Mesenchymal stem cell (in vitro differentiated cells and primary cell): Measurements from ENCODE around the gene CEP97. TPM values are rescaled to one million over a fixed set of nuclear protein-coding genes. Genes with fewer than 3 reads are reported as not detected.

ENCODE experiments used
- DNase-seq: peaks from one replicate; pipeline ENCODE4 v3.0.0-alpha.2; 2013
- H2AFZ ChIP-seq: one replicate; pipeline ENCODE4 v1.6.1; 2013; ENCODE audit warnings: low read depth, mild to moderate bottlenecking, control low read depth, inconsistent platforms, low read length, moderate library complexity
- H2AK5ac ChIP-seq: 2 replicates; pipeline ENCODE4 v1.6.1; 2013; ENCODE audit warnings: low read length, moderate library complexity, mild to moderate bottlenecking, inconsistent platforms; ENCODE audit not compliant: severe bottlenecking
- H2BK120ac ChIP-seq: one replicate; pipeline ENCODE4 v1.6.1; 2013; ENCODE audit warnings: low read depth, mild to moderate bottlenecking, inconsistent platforms, low read length, moderate library complexity
- H2BK12ac ChIP-seq, 2 experiments: one replicate each; pipeline ENCODE4 v1.6.1; 2013; ENCODE audit warnings: inconsistent platforms in 2 of 2, low read length in 2 of 2, mild to moderate bottlenecking in 2 of 2, moderate library complexity in 2 of 2, control low read depth in 1 of 2
- H2BK15ac ChIP-seq: one replicate; pipeline ENCODE4 v1.6.1; 2013; ENCODE audit warnings: mild to moderate bottlenecking, low read depth, inconsistent platforms; ENCODE audit not compliant: poor library complexity, severe bottlenecking
- H2BK5ac ChIP-seq: 2 replicates; pipeline ENCODE4 v1.6.1; 2013; ENCODE audit warnings: low read depth, mild to moderate bottlenecking, low read length, control low read depth, inconsistent platforms; ENCODE audit not compliant: poor library complexity, severe bottlenecking
- H3K14ac ChIP-seq, 2 experiments: one replicate each; pipeline ENCODE4 v1.6.1; 2013; ENCODE audit warnings: inconsistent platforms in 2 of 2, low read length in 2 of 2, control low read depth in 1 of 2, mild to moderate bottlenecking in 1 of 2, moderate library complexity in 1 of 2
- H3K18ac ChIP-seq, 2 experiments: one replicate each; pipeline ENCODE4 v1.6.1; 2013; ENCODE audit warnings: inconsistent platforms in 2 of 2, low read length in 2 of 2, control low read depth in 1 of 2, low read depth in 1 of 2, mild to moderate bottlenecking in 1 of 2
- H3K23ac ChIP-seq, 2 experiments: one replicate each; pipeline ENCODE4 v1.6.1; 2013; ENCODE audit warnings: inconsistent platforms in 2 of 2, low read length in 2 of 2, mild to moderate bottlenecking in 2 of 2, moderate library complexity in 2 of 2, control low read depth in 1 of 2
- H3K27ac ChIP-seq: 2 replicates; pipeline ENCODE4 v1.5.1; 2013; ENCODE audit warnings: mild to moderate bottlenecking, moderate library complexity, low read length, control low read depth, inconsistent platforms; ENCODE audit not compliant: poor library complexity, severe bottlenecking
- H3K27me3 ChIP-seq, 2 experiments: 2 replicates each; pipeline versions ENCODE4 v1.6.1 to v1.7.0; 2013; ENCODE audit warnings: low read length in 2 of 2, mild to moderate bottlenecking in 2 of 2, moderate library complexity in 2 of 2, control low read depth in 1 of 2, inconsistent platforms in 1 of 2; ENCODE audit not compliant: control insufficient read depth in 1 of 2, insufficient read depth in 1 of 2
- H3K36me3 ChIP-seq, 2 experiments: 2 replicates each; pipeline versions ENCODE4 v1.6.1 to v1.7.0; 2013; ENCODE audit warnings: low read length in 2 of 2, control low read depth in 1 of 2, inconsistent platforms in 1 of 2, low read depth in 1 of 2, mild to moderate bottlenecking in 1 of 2; ENCODE audit not compliant: insufficient read depth in 2 of 2, control insufficient read depth in 1 of 2
- H3K4ac ChIP-seq, 2 experiments: one replicate each; pipeline ENCODE4 v1.6.1; 2013; ENCODE audit warnings: inconsistent platforms in 2 of 2, low read length in 2 of 2, mild to moderate bottlenecking in 2 of 2, moderate library complexity in 2 of 2, control low read depth in 1 of 2, low read depth in 1 of 2
- H3K4me1 ChIP-seq: 2 replicates; pipeline ENCODE4 v1.6.1; 2013; ENCODE audit warnings: low read depth, low read length, control low read depth; ENCODE audit not compliant: control insufficient read depth, insufficient read depth
- H3K4me2 ChIP-seq: 2 replicates; pipeline ENCODE4 v1.6.1; 2013; ENCODE audit warnings: low read length, mild to moderate bottlenecking, inconsistent platforms; ENCODE audit not compliant: poor library complexity, severe bottlenecking
- H3K4me3 ChIP-seq, 2 experiments: 2 replicates each; pipeline versions ENCODE4 v1.5.1 to v1.7.0; 2013; ENCODE audit warnings: low read length in 2 of 2, mild to moderate bottlenecking in 2 of 2, control low read depth in 1 of 2, low read depth in 1 of 2; ENCODE audit not compliant: insufficient read depth in 1 of 2
- H3K79me1 ChIP-seq: replicated peaks from 2 replicates; pipeline ENCODE4 v1.6.1; 2013; ENCODE audit warnings: mild to moderate bottlenecking, control low read depth, low read length, inconsistent platforms; ENCODE audit not compliant: poor library complexity, severe bottlenecking
- H3K9ac ChIP-seq: 2 replicates; pipeline ENCODE4 v1.7.0; 2013; ENCODE audit warnings: mild to moderate bottlenecking, low read length, moderate library complexity
- H3K9me3 ChIP-seq: 2 replicates; pipeline ENCODE4 v1.7.0; 2013; ENCODE audit warnings: mild to moderate bottlenecking, low read length; ENCODE audit not compliant: control insufficient read depth
- H4K8ac ChIP-seq: one replicate; pipeline ENCODE4 v1.6.1; 2013; ENCODE audit warnings: inconsistent platforms, mild to moderate bottlenecking, low read length, moderate library complexity
- H4K91ac ChIP-seq: one replicate; pipeline ENCODE4 v1.6.1; 2013; ENCODE audit warnings: mild to moderate bottlenecking, low read length, inconsistent platforms
- WGBS: methylation state at CpG from one replicate; pipeline ENCODE4 v1.1.7; 2013; ENCODE audit warnings: mixed read lengths; 5-methylcytosine and 5-hydroxymethylcytosine counted together
- polyA plus RNA-seq, 2 experiments: library from polyadenylated mRNA; stranded (reverse); fragments of 200-250 nt; gene quantifications; one replicate each; pipeline ENCODE4 v1.2.3, GENCODE V29; 2013

CEP97 gene
- 3.4 TPM for polyA plus RNA-seq (2013, experiment 1 of 2)
- 3.7 TPM for polyA plus RNA-seq (2013, experiment 2 of 2)

GRCh38 chr3:101724329-101725193, at the start of gene CEP97:
Gene CEP97 (plus strand): TSS chr3:101724614. CDS start chr3:101724677, 63 bp downstream.
- no peak within 1 kb of the TSS for H3K14ac ChIP-seq
- no peak within 1 kb of the TSS for H2BK12ac ChIP-seq
- H2AFZ ChIP-seq, result peak within 1 kb of the TSS; percentile 69
- peak within 1 kb of the TSS; percentile 92 for H3K9ac ChIP-seq
- H3K4me2 ChIP-seq, result peak within 1 kb of the TSS; percentile 99
- peaks cover 5 to 18% of the 10 kb centered on the region in 2 experiments for H3K36me3 ChIP-seq
- peak within 1 kb of the TSS; percentile 26 for H2BK15ac ChIP-seq
- no peak within 1 kb of the TSS for H2BK5ac ChIP-seq
- H2BK120ac ChIP-seq, result no peak within 1 kb of the TSS
- H3K4me1 ChIP-seq, result no peaks in the 10 kb centered on the region
- peak within 1 kb of the TSS; percentile 75 for H3K27ac ChIP-seq
- H4K91ac ChIP-seq, result no peak within 1 kb of the TSS
- H3K9me3 ChIP-seq, result no peaks in the 10 kb centered on the region
- WGBS, result 0% methylated on average over 49 of the region's 49 CpGs
- peak within 1 kb of the TSS; percentile 82 to 99 for H3K4me3 ChIP-seq
- H2AK5ac ChIP-seq, result no peak within 1 kb of the TSS
- peak within 1 kb of the TSS; percentile 90 for H4K8ac ChIP-seq
- H3K23ac ChIP-seq, result no peak within 1 kb of the TSS
- peak within 1 kb of the TSS; percentile 54 to 75 for H3K4ac ChIP-seq
- peak within 1 kb of the TSS; percentile 62 to 63 for H3K18ac ChIP-seq
- no peaks in the 10 kb centered on the region for H3K27me3 ChIP-seq
- H3K79me1 ChIP-seq, result peaks cover 8% of the 10 kb centered on the region
- DNase-seq, result peak; percentile 95

- DNase-seq, result no peak
- Histone ChIP-seq H2BK5ac (no peak overlapping the region), H3K4me1 (peaks cover 12% of the 10 kb centered on the region), H3K9me3 (no peaks in the 10 kb centered on the region), H3K4me3 (peak overlapping the region; percentile 99 to 100), H3K27ac (peak overlapping the region; percentile 61), H2BK120ac (no peak overlapping the region), H3K9ac (peak overlapping the region; percentile 96), H3K27me3 (no peaks in the 10 kb centered on the region), H4K91ac (no peak overlapping the region), H2BK12ac (no peak overlapping the region), H3K79me1 (peaks cover 4% of the 10 kb centered on the region), H3K23ac (no peak overlapping the region), H2AFZ (no peak overlapping the region), H3K4ac (peak overlapping the region in 1 of 2 experiments; percentile 24), H3K18ac (peak overlapping the region in 1 of 2 experiments; percentile 35), H2AK5ac (no peak overlapping the region), H3K4me2 (peak overlapping the region; percentile 88), H4K8ac (no peak overlapping the region), H3K36me3 (peaks cover 15 to 21% of the 10 kb centered on the region in 2 experiments), H2BK15ac (no peak overlapping the region), H3K14ac (no peak overlapping the region)
- 18% methylated on average over 27 of the region's 27 CpGs for WGBS
Measured at GRCh38 chr3:101675709-101676215, 48.7 kb upstream of the CEP97 start.

GRCh38 chr3:101676216-101676764, 48.1 kb upstream of the CEP97 start:
- peak overlapping the region in 1 of 2 experiments; percentile 99 for H3K14ac ChIP-seq
- peak overlapping the region; percentile 39 to 94 for H3K4ac ChIP-seq
- peak overlapping the region; percentile 97 for H4K91ac ChIP-seq
- peak overlapping the region; percentile 33 to 77 for H2BK12ac ChIP-seq
- peaks cover 15 to 21% of the 10 kb centered on the region in 2 experiments for H3K36me3 ChIP-seq
- H3K23ac ChIP-seq, result peak overlapping the region; percentile 90 to 92
- peaks cover 4% of the 10 kb centered on the region for H3K79me1 ChIP-seq
- under 1% methylated on average over 57 of the region's 57 CpGs for WGBS
- H3K18ac ChIP-seq, result peak overlapping the region; percentile 98 to 99
- no peaks in the 10 kb centered on the region for H3K27me3 ChIP-seq
- H3K4me3 ChIP-seq, result peak overlapping the region; percentile 99 to 100
- peak overlapping the region; percentile 92 for H2BK120ac ChIP-seq
- H3K4me1 ChIP-seq, result peaks cover 12% of the 10 kb centered on the region
- H3K9me3 ChIP-seq, result no peaks in the 10 kb centered on the region
- peak overlapping the region; percentile 87 for H4K8ac ChIP-seq
- no peak overlapping the region for H2AK5ac ChIP-seq
- peak overlapping the region; percentile 93 for H2BK15ac ChIP-seq
- peak overlapping the region; percentile 96 for H3K9ac ChIP-seq
- H3K4me2 ChIP-seq, result peak overlapping the region; percentile 77
- peak overlapping the region; percentile 46 for H2BK5ac ChIP-seq
- H2AFZ ChIP-seq, result peak overlapping the region; percentile 87
- DNase-seq, result peak; percentile 97
- peak overlapping the region; percentile 64 for H3K27ac ChIP-seq
